Measurements from ENCODE around the gene TBX19.

Gene TBX19

GRCh38 chr1:168362991-168363390 is 82.3 kb downstream of the TBX19 start:
- peak; percentile 60 for DNase-seq

All from CD4-positive, alpha-beta T cell treated with Interleukin-15 for 1 hour (primary cell).